Prostate gland (tissue), 2 donors: Measurements from ENCODE around the gene EGR1.

Source experiments
- CTCF ChIP-seq, 4 experiments: fragments of 200-600 bp in 2 of 4; fragments of 450-650 bp in 2 of 4; sonication (generic) in 2 of 4; IDR thresholded peaks; 1 replicate in 3 of 4; 2 replicates in 1 of 4; pipeline ENCODE4 v1.5.1; 2016 to 2019; ENCODE audit warnings: antibody characterized with exemption in 4 of 4, mild to moderate bottlenecking in 2 of 4, moderate library complexity in 2 of 4
- POLR2A ChIP-seq: fragments of 450-650 bp; IDR thresholded peaks from one replicate; pipeline ENCODE4 v1.6.1; 2016; ENCODE audit warnings: antibody characterized with exemption, mild to moderate bottlenecking
- POLR2AphosphoS5 ChIP-seq: sonication (generic); formaldehyde crosslinking; IDR thresholded peaks from one replicate; pipeline ENCODE4 v1.6.1; 2017; ENCODE audit warnings: antibody characterized with exemption

- no peak for TF ChIP-seq POLR2A
- TF ChIP-seq CTCF (IDR thresholded peaks at IDR 0.05), result no peak
- no peak for TF ChIP-seq POLR2AphosphoS5
These were observed 6.9 kb upstream of the EGR1 start for GRCh38 chr5:138458384-138458783.
